Stimulated activated CD8-positive, alpha-beta memory T cell treated with anti-CD3 and anti-CD28 coated beads, Interleukin-15, amount 100 ng/mL, for 48 hours (primary cell): Measurements from ENCODE around the gene BTBD9.

Source experiments
- DNase-seq, 2 donors: peaks; one replicate each; pipeline ENCODE4 v3.0.0-alpha.2; 2020; ENCODE audit warnings: low read depth in 2 of 2

BTBD9 gene

DNA sequence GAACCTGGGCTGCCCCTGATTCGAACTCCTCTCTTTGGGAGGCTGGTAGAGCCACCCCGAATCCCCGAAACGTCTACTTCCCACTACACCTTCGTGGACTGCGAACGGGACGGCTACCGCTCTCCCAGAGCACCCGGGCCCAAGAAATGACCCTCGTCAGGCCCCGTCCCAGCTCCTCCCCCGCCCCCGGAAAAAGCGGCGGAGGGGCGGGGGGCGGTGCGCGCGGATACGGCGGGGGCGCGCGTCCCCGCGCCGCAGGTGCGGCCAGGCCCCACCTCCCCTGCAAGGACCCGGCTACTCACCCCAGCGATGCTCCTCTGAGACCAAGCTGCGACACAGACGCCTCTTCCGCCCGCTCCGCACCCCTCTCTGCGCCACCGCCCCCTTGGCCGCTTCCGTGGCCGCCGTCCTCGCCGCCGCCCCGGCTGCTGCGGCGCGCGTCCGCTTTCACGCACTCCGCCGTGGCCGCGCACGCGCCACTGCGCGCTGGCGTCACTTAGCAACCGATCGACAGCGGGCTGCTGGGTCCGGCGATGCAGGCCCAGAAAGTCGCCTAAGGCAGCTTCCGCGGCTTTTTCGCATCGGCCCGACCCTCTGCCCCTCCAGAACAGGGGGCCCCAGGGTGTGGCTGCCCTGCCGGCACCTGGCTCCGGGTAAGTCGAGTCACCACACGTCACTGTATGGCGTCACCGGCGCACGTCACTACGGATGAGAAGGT lies at the start of gene BTBD9:
Gene BTBD9, minus strand, starts transcription at position 432 of the 718 bp plus-strand sequence.
- peak; percentile 71 to 72 for DNase-seq

DNA sequence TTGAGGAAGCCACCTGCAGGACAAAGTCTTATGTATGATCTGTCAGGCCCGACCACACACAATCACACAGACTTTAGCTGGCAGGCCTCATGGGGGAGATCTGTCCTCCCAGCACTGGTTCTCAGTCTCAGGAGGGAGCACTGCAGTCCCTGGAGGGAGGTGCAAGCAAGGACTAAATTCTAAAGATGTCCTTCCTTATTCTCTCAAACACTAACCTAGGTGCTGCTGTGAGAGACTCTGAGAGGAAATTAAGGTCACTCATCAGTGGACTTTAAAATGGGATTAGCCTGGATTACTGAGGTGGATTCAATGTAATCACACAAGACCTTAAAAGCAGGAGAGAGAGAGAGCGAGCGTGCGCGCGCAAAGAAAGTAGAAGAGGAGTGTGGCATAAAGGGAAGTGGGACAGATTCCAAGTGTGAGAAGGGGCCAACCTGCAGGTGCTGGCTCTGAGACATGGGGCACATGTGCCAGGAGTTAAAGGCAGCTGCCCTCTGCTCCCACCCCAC lies 48.9 kb upstream of the BTBD9 start:
- no peak for DNase-seq

DNA sequence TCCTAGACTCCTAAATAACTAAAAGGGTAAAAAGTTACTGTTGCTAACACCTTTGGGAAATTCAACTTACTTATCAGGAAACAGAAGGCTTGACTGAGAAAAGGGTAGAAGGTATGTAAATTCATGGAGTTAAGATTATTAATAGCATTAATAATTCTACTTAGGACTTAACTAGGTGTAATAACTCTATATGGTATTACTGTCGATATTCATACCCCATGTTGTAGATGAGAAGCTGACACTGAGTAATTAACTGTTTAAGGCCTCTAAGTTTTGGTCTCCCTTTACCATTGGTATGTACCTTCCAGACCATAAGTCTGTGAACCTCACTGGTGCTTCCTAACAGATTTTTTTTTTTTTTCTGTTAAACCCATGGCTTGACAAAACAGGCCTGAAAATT lies 47.8 kb upstream of the BTBD9 start:
- no peak for DNase-seq

DNA sequence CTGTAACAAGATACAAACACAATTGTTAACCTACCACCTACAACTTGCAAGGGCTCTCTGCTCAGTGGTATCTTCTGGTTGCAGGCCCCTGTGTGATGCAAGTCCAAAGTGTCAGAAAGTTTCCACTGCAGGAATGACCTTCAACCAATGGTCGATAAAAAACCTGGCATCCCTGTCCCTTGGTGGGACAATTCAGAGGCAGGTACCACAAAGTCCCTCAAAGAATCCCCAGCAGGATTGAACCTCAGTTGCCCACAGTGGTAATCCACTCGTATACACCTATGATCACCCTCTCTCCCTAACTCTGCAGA lies 47.3 kb upstream of the BTBD9 start:
- DNase-seq = no peak

DNA sequence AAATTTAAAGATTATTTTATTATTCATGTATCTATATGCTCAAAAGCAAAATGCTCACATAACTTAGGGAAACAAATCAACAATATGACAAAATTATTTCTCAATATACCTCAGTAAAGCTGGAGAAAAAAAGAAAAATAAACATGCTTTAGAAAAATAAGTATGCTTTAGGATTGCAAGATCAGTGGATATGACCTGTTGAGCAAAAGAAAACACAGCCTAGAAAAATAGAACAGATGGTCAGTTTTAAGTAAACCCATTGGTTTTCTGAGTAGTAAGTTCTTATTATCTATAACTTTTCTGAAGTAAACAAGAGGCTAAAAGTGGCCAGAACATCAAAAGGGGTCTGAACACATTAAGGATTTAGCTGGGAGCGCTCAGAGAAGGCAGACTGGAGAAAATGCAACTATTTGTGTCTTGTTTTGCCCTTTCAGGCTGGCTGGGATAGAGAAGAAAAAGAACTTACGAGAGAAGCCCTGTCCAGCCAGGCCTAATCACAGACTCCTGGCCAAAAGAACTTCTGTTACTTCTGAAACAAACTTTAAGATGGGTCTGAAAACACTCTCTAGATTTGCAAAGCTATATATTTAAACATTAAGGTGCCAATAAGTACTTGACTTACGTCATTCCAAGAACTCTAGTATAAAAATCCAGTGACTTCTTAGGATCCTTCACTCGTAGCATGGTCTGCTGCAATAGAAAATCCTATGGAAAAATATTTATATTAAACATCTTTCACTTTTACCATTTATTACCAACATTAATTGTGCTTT lies 46.7 kb upstream of the BTBD9 start:
- DNase-seq = no peak

DNA sequence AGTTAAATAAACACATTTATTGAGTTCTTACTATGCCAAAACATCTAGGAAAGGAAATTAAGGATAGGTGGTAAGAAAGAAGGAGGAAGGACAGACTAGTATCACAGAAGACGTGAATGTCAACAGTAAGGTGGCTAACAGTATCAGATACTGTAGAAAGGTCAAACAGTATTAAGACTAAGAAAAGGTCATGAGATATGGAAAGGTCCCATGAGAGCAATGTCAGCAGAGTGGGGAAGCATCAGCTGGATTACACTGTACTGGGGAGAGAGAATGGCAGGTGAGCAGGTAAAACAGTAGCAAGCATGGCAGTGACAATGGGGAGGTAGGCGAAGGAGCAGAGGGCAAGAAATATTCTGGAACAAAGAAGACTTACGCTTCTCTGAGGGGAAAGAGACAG lies 45.2 kb upstream of the BTBD9 start:
- DNase-seq = no peak

DNA sequence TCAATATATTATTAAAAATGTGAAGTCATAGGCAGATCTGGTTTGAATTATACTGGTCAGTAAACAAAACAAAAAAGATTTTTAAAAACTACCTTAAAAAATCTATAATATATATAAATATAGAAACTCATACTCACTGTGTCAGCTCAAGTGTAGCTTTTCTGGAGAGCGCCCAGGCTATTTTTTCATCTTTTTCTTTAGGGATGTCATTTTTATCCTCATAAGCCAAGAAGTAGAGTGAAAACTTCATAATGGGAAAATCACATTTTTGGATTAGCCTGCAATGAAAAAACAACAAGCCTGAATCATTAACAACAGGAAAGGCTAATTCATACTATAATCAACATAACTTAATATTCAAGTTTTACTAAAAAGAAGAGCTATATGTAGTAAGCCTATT lies 44.5 kb upstream of the BTBD9 start:
- DNase-seq = no peak

DNA sequence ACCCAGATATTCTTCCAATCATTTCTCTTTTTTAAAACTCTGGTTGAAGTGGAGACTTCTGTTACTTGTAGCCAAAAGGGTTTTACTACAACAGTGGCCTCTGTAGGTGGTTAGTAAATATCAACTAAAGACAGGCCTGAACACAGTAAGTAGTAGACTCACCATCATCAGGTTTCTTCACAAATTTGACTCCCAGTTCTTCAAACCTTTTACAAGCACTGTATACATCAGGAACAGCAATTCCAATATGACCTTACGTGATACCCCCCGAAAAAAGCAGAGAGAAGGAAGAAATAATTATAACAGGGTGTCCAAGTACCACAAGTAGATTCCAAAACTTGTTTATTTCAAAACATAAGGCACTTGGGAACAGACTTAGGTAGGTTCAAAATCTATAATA lies 42.1 kb upstream of the BTBD9 start:
- no peak for DNase-seq

DNA sequence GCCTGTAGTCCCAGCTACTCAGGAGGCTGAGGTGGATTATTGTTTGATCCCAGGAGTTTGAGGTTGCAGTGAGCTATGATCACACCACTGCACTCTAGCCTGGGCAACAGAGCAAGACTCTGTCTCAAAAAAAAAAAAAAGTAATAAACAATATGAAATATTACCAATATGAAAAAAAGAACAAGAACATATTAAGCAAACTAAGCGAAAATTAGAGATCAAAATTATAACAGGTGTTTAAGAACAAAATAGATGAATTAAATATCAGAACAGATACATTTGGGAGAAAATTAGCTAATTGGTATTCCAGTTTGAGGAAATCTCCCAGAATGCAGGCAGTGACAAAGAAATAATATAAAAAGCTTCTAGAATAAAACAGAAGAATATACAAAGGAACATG lies 39.9 kb upstream of the BTBD9 start:
- DNase-seq = no peak

DNA sequence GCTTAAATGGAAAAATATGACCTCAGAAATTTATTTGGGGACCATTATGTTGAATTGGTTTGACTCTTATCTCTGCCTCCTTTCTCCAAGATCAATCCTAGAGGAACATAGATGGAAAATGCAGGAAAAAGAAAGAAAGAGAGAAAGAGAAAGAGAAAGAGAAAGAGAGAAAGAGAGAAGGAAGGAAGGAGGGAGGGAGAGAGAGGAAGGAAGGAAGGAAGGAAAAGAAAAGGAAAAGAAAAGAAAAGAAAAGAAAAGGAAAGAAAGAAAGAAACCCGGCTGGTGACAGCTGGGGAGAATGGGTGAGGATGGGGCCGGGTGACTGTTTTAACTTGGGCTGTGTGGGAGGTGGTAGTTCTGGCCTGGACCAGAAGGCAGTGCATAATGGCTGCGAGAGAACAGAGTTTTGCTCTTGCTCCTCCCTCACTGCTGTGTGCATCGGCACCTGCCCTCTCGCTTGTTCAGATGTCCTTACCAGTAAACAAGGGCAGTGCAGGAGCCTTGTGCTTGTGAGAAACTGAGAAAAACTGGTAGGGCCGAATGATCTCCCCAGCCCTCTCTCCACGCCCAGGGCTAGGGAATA lies 38.5 kb upstream of the BTBD9 start:
- no peak for DNase-seq

DNA sequence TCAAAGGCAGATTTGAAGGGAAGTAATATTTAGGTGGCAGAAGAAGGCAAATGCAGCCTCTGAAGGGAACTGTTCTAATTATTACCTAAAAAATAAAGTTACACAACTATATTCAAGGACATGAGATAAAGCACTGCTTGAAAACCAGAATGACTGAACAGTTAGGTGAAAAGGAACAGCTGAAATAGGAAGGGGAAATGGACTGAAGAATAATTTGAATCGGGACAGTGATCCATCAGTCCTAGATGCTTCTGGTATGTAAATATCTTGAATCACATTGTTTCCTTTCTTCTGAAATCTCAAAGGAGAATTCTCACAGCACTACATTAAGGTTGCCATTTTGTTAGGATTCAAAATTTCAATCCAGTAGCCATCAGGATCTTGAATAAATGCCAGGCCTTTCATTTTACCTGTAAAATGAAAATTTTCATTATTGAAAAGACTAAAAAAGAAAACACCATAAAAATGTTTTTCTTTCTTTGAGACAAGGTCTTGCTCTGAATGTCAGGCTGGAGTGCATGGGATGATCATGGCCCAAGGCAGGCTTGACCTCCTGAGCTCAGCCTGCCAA lies 37.3 kb upstream of the BTBD9 start:
- DNase-seq = no peak

DNA sequence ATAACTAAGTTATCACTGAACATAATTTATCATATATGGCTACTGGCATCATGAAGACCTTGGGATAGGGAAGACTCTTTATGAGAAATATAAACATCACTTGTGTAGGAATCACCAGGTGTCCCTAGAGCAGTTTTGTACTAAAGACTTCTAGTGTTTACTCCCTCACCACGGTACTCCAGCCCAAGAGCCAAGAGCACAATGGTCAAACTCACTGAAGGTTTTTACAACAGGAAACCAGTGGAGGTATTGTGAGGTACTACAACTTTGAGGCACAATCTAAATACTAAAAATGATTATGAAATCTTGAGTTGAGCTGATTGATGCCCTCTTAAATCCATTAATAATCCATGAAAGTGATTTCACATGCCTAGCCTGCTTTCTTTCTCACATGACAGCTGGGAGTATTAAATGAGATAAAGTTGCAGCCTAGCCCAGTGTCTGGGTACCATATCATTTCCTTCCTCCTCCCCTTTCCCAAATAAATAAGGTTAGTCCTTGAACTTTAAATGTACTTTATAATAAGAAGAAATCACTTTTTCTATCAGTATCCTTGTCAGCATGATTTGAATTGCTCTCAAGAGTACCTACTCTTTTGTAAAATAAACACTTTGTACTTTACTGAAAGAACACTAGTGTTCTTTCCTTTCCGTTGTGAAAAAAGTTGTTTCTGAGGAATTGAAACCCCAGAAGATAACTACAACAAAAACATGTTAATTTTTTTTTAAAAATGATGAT lies 36.7 kb upstream of the BTBD9 start:
- DNase-seq = no peak

DNA sequence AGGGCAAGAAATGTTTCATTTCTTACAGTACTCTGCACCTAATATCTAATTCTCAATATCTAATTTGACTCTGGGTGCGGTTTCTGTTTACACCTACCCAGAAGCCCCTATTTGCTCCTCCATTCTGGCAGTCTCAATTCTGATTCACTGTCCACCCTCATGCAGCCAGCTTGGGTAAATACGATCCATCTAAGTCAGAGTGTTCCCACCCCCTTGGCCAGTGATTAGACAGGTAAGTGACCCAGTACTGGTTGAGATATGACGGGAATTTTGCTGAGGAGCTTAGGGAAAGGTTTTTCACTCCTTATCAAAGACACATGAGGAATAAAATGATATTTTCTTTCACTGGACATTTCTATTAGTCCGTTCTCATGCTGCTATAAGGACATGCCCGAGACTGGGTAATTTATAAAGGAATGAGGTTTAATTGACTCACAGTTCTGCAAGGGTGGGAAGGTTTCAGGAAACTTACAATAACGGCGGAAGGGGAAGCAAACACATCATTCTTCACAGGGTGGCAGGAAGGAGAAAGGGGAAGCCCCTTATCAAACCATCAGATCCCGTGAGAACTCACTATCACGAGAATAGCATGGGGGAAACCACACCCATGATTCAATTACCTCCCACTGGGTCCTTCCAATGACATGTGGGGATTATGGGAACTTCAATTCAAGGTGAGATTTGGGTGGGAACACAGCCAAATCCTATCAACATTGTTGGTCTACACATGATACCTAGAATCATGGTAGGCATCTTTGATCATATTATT lies 33.9 kb upstream of the BTBD9 start:
- no peak for DNase-seq

DNA sequence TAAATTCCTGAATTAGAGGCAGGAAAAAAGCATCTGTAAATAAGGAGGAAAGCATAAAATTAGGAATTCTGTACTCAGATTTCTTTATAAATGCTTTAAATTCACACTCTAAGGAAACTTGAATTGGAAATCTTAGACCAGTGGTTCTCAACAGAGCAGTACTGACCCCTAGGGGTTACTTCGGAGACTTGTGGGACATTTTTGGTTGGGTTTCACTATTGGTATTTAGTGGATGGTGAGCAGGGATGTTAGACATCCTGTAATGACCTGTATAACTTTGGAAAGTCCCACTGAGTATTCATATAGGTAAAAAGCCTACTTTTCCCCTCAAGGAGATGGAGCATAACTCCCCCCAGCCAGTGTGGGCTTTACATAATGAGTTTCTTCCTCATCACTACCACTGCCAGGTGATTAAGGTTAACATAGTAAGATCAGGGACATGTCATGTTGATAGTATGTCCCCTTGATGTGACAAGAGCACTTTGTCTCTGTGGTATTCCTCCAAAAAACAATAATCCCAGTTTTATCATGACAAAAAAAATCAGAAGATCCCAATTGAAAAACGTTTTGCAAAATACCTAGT lies 32.2 kb upstream of the BTBD9 start:
- DNase-seq = no peak

DNA sequence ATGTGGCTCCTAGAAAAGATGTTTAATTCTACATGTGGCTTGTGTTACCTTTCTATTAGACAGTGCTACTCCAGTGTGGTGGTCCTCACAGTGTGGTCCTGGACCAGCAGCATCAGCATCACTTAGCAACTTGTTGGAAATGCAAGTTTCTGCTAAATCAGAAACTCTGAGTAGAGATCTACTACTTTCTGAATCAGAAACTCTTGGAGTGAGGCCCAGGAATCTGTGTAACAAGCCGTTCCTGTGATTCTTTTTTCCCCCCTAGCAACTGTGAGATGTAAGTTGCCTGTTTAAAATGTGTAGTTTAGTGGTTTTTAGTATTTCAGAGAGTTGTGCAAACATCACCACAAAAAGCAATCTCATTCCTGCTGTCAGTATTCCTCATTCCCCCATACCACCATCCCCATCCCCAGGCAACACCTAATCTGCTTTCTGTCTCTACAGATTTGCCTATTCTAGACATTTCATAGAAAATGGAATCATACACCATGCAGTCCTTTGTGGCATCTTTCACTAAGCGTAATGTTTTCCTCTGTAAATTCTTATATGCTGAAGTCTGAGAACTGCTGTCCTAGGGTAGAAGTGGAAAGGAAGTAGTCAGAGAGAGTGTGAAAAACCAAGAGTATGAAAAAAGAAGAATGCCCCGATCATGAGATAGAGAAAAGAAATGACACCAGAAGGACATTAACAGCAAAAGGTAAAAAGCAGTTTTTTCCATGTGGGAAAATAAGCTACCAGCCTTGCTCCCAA lies 18.9 kb upstream of the BTBD9 start:
- DNase-seq = no peak

DNA sequence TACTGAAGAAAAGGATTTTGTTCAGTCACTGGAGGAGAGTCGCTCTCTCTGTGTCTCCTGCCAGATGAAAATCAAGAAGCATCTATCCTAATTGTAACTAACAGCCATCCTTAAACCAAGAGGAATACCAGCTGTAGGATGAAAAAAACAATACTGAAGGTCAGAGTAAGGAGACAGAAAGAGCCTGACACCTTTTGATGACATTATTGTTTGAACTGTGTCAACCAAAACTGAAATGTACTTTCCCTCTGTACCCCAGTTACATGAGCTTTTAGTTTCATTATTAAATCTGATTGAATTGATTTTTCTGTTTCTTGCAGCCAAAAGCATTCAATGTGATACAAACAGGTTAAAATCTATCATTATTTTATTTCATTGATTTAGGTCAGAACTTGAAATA lies 17.2 kb upstream of the BTBD9 start:
- DNase-seq = no peak

DNA sequence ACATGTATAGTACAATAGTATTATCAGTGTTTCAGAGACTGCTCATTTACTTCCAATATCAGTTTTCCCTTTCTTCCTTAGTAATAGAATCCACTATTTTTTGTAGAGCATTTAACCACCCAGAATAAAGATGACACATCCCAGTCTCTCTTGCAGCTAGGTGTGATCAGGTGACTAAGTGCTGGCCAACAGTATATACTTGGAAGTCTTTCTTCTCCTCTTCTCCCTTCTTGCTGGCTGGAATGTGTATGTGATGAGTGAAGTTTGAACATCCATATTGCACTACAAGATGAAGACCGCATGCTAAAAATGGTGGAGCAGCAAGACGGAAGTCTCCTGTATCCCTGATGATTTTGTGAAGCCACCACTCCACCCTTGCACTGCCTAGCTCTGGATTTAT lies 14.5 kb upstream of the BTBD9 start:
- no peak for DNase-seq

DNA sequence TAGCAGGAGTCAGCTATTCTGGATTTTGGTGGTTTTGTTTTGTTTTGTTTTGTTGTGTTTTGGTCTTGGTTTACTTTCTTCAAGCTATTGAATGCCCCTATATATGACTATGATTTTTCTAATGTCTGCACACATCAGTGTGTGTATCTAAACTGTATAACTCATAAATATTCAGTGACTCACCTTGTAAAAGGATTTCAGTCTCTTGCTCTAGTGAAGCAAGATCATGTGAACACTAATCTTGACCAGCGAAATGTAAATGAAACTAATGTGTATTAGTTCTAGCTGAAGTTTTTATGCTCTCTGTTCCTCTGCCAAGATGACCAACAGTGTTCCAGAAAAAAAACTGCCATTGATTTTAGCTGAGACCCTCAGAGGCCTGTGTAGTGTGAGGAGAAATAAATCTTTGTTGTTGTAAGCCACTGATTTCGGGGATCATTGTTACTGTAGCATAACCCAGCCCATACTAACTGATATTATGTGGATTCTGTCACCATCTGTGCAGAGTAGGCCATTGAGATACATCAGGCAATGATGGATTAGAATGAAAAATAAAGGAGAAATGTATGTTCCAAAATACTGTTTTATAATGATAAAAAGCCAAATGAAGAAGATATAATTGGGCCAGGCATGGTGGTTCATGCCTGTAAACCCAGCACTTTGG lies 11.5 kb upstream of the BTBD9 start:
- DNase-seq = no peak

DNA sequence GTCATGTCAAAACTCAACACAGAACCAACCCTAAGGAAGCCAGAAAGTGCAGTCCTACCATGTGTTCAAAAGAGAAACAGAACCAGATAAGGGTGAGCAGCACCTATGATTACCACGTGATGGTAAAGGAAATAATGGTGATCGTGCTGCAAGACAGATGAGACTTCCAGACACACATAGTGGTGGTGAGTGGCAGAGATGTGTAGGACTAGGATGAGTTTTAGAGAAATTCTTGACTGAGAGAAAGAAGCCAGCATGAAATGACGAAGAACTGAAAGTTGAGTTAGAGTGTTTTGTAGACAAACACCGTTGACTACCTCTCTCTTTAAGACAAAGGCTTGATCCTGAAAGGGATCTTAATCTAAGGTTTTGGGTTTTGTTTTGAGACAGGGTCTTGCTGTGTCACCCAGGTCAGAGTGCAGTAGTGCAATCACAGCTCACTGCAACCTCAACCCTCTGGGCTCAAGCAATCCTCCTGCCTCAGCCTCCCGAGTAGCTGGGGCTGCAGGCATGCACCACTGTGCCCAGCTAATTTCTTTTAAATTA lies 10.6 kb upstream of the BTBD9 start:
- DNase-seq = no peak
